A172 (cell line): ENCODE data around the gene MACC1. TPM values are rescaled to one million over a fixed set of nuclear protein-coding genes. Genes with fewer than 3 reads are reported as not detected.
"Not testable (repeated sequence)": the region's sequence is repeated elsewhere in the genome, so short reads cannot be mapped to it uniquely, and the experiment has no call there.

ENCODE experiments used
- DNase-seq: peaks from one replicate; pipeline ENCODE4 v3.0.0-alpha.2; 2015; ENCODE audit warnings: low spot score
- total RNA-seq: library from RNA; depleted of rRNA; stranded (reverse); fragments of >200 nt; shearing (Covaris generic); gene quantifications from 2 replicates; pipeline ENCODE4 v1.2.3, GENCODE V29; 2014

The MACC1 gene
- total RNA-seq, 1 experiment from 2014 or later = not detected

DNA sequence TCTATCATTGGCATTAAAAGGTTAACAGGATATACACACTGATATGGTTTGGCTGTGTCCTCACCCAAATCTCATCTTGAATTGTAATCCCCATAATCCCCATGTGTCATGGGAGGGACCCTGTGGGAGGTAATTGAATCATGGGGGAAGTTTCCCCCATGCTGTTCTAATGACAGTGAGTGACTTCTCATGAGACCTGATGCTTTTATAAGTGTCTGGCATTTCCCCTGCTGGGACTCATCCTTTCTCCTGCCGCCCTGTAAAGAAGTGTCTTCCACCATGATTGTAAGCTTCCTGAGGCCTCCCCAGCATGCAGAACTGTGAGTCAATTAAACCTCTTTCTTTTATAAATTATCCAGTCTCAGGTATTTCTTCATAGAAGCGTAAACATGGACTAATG is 9.4 kb downstream of the MACC1 start:
- not testable (repeated sequence) for DNase-seq

DNA sequence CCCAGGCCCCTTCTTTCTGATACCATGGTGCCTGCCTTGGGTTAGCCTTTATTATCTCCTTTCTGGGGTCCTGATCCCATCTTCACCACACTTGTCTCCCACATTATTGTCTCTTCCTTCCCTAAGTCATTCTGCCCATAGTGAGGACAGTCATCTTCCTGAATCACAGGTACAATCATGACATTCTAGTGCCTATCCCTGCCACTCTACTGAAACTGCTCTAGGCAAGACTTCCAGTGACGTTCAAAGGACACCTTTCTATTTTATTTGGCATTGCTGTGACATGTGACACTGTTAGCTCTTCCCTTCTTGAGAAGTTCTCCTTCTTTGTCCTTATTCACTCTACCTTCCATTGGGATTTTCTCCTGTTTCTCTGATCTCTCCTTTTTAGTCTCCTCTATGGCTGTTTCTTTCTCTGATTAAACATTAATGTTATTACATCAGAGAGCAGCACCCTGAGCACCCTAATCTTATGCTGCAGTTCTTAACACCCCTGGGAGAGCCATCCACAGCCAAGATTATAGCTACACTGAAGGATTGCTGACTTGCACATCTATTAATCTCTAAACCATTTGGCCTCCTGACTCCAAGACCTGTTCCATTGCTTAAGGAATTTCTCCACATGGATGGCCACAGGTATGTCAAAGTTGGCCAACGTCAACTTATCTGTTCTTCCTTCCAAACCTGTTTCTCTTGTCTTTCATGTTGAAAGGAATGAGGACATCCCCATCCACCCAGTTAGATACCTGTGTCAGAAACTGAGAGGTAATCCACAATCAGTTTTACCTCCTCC is 10.9 kb downstream of the MACC1 start:
- DNase-seq = no peak

- DNase-seq = no peak
Measured at GRCh38 chr7:20203316-20203715, 13.9 kb downstream of the MACC1 start.

DNA sequence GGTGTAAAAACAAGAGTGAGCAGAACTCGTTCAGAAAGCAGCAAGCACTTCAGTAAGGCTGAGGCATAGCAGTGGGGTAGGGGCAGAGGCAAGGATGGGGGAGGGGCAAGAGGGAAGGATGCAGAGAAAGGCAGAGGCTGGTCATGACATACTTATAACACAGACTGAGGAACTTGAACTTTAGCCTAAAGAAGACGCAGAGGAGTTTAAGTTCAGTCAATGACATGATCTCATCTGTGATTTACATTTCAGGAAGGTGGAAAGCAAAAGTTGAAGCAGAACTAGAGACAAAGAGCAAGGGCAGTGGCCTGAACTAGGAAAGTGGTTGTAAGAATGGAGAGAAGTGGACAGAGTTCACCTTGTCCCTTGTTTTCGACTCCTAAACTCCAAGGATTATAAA is 15.8 kb downstream of the MACC1 start:
- no peak for DNase-seq

GRCh38 chr7:20200971-20201370 is 16.2 kb downstream of the MACC1 start:
- no peak for DNase-seq

DNA sequence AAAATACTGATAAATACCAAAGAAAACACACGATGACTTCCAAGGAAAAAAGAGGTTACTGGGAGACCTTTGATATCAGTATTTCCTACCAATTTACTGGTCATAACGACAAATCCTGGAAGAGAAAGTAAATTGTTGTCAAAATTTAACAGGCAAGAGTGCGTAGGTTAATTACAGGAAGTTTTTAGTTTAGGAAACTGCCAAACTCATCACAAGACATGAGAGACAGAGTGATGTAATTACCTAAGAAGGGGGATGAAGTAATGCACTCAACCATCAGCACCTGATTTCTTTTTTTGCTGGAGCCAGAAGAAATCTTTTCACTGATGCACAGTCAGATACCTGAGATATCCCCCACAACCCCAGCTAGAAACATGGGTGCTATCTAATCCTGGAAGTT is 16.8 kb downstream of the MACC1 start:
- DNase-seq = no peak

DNA sequence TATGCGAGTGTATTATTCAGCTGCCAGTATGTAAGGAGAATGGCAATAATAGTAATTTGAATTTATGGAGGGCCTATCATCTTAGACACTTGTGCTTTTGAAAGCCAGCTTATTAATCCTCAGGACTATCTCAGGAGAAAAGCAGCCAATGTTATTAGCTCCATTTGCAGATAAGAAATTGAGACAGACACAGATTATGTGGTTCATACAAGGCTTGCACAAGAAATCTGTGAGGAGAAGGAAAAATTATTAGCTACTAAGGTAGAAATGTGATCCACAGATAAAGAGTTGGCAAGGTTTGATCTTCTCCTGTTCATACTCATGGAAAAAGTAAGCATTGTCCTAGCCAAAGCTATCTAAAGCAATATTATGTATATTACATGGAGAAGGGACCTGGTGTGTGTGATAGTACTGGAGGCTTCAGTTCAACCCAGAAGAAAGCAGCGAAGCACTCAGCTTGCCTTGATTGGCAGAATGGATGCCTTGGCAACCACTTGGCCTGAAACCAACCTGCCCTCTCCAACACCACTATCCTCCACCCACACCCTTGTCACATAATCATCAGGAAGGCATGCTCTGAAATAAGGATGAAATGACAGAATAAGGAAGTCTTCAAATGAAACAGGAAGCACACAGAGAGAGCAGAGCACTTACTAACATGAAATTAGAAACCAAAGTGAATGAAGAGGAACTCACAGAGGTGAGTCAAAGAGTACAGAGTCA is 18.0 kb downstream of the MACC1 start:
- peak; percentile 67 for DNase-seq

DNA sequence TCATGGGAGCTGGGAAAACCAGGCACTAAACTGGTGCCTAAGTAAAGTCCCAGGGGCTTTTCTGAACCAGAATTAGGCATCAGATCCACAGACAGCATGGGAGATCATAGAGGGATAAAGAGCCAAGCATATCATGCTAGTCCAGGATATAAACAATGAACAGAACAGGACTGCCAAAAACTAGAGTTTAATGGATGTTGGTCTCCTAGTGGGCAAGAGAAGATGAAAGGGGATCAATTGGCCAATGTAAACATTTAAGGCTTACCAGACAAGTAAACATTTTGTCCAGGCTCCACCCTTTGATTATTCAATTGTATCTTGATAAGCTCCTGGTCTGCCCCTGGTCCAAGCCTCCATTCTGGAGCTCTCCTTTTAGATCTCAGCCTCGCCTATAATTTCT is 18.9 kb downstream of the MACC1 start:
- DNase-seq = no peak

DNA sequence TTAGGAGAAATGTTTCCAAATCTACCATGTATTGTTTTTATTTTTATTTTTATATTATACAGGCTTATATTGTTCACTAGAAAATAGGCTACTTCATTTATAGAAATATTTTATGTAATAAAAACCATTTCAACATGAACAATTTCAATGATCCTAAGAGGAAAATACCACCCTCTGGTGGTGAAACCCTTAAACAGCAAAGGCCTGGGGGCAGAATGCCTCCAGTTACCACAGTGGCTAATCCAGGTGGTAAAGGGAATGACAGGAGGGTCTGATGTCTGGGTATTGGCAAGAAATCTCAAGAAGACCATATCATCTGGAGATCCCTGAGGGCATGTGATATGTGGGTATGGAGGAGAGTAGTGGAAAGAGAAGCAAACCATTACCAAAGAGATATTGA is 19.3 kb downstream of the MACC1 start:
- DNase-seq = no peak

- no peak for DNase-seq
Measured at GRCh38 chr7:20197125-20197748, 19.9 kb downstream of the MACC1 start.

DNA sequence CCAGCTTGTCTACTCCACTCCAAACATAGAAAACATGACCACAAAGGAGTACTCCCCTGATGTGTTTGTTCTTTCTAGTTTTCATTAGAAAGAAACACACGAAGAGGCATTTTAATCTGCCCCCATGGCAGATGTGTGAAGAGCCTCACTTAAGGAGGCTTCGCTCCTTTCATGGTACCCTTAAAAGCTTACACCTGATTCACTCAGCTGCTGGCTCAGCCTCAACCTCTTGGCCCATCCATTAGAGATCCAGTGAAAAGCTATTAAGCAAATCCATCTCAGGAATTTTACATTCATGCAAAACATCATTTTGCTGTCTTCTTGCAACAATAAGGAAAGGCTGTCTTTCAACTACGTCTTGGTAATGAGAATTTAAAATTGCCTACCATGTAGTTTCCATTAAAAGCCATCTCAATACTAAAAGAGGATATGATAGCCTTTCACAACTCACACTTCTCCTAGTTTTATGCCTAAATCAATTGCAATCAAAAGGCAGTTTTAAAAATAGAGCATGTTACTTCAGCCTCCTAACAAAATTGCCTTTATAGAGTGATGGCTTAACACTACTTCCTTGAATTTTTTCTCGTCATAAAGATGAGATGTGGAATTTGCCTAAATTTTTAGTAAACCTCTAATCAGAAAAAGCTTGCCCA is 22.7 kb downstream of the MACC1 start:
- no peak for DNase-seq

DNA sequence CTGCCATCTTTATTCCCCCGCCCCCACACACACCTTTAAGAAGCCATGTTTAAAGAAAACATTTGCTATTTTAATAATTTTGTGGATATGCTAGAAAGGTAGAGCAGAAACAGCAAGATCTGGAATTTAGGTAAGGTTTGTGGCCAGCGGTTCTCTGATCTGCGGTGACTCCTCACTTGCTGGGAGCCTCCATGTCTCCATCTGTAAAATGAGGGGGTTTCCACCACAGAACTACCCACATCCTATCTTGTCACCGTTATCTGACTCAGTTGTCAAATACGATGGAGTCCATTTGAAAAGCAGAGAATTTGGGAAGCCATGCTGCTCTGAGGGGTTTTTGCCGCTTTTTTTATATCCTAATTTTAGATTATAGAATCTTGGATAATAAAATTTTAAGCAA is 23.3 kb downstream of the MACC1 start:
- DNase-seq = no peak

- no peak for DNase-seq
Measured at GRCh38 chr7:20193242-20193777, 23.9 kb downstream of the MACC1 start.

GRCh38 chr7:20191391-20191869 is 25.8 kb downstream of the MACC1 start:
- DNase-seq = no peak

- DNase-seq = no peak
Measured at GRCh38 chr7:20190560-20191390, 26.4 kb downstream of the MACC1 start.

- DNase-seq = no peak
Measured at GRCh38 chr7:20189852-20190251, 27.3 kb downstream of the MACC1 start.

DNA sequence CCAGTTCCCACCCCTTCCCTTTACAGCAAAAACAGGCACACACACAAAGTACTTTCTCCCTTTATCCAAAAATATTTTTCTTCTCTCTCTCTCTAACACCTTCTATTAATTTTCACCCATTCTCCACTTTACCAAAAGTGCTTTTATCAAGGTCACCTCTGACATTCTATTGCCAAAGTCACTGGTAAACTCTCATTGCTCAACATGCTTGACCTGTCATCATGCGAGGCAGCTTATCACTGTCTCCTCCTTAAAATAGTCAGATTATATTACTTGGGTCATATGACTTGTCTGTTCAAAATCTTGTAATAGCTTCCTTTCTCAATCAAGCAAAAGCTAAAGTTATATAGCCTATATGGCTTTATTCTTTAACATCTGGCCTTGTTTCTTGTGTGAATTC is 28.6 kb downstream of the MACC1 start:
- no peak for DNase-seq

GRCh38 chr7:20187850-20188249 is 29.3 kb downstream of the MACC1 start:
- not testable (repeated sequence) for DNase-seq

DNA sequence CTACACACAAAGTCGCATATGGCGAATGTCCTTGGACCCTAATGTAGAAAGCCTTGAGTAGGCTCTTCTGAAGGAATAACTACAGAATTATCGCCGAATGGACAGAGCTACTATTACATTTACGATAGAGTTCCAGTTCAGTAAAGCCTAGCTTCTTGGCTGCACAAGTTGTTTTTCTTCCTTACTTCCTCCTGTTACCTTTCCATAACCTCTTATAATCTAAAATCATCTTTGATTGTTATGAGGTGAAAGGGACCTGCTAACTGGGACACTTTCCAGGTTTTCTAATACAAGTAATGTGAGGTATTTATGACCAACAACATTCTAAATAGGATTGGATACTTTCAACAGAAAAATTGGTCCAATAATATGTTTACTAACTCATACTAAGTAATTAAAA is 31.2 kb downstream of the MACC1 start:
- no peak for DNase-seq

GRCh38 chr7:20183086-20183485 is 34.1 kb downstream of the MACC1 start:
- no peak for DNase-seq
